IPS-NIHi11 (cell line): ENCODE measurements around the gene C16orf92.
"Not testable (repeated sequence)": the region's sequence is repeated elsewhere in the genome, so short reads cannot be mapped to it uniquely, and the experiment has no call there.

Experiments
- DNase-seq: peaks from one replicate; pipeline ENCODE4 v3.0.0; 2012; ENCODE audit warnings: mixed read lengths, low spot score

C16orf92 gene

DNA sequence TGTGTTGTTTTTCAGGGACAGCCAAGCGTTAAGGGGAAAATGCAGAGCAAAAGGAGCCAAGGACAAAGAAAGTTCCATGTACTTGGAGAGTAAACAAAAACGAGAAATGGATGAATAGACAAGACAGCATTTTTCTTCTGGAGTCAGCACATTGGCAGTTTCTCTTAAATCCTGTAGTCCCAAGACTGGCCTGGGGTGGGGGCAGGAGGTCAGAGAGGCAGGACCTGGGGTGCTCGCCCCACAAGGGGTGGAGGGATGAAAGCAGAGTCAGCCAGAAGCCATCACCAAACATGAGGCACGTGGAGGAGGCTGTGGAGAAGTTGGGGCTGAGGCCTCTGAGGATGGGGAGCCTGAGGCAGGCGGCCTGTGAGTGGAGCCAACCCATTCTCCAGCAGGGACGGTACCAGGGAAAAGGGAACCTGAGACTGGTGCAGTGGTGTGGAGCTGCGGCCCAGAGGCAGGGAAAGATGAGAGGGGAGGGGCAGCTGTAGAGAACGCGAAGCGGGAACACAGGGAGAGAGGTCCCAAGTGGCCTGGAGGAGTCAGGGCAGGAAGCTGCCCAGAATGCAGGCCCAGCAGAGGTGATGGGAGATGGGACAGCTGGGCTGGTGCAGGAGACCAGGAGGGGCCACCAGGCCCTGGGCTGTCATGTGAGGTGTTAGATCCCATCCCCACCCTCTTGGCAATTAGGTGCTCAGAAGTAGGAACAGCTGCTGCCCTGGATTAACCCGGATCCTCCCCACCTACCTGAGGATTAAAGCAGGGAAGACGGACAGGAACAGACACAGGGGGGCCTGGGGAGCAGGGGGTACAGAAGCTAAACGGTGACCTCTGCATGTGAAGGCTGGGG, 4.8 kb downstream of the C16orf92 start:
- no peak for DNase-seq

GRCh38 chr16:30028438-30029076, 5.6 kb downstream of the C16orf92 start:
- DNase-seq: peak; percentile 72

GRCh38 chr16:30030011-30030685, 7.2 kb downstream of the C16orf92 start:
- no peak for DNase-seq

GRCh38 chr16:30030841-30031413, 7.9 kb downstream of the C16orf92 start, which contains the start of gene TLCD3B:
Gene TLCD3B, minus strand, starts transcription at chr16:30031271. Its CDS starts 744 bp downstream, at chr16:30030527.
- DNase-seq: peak; percentile 57

GRCh38 chr16:30031477-30031918, 8.5 kb downstream of the C16orf92 start:
- no peak for DNase-seq

- DNase-seq: peak; percentile 74
Observed at GRCh38 chr16:30032083-30032819, 9.3 kb downstream of the C16orf92 start.

DNA sequence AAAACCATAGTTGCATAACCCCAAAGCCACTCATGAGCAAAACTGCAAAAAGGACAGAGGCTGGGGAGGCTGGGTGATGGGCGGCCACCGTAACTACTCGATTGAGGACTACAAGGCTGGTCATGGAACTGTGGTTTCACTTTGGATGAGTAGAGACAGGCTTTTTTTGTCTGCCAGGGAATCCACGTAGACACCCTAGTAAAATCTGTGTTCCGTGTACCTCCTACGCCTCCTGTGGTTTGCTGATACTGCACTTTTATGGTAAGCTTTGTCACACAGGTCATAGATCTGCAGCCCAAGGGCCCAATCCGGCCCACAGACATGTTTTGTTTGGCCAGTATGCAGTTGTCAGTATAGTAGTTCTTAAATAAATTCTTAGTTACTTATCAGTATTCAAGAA, 10.3 kb downstream of the C16orf92 start:
- DNase-seq: no peak

DNA sequence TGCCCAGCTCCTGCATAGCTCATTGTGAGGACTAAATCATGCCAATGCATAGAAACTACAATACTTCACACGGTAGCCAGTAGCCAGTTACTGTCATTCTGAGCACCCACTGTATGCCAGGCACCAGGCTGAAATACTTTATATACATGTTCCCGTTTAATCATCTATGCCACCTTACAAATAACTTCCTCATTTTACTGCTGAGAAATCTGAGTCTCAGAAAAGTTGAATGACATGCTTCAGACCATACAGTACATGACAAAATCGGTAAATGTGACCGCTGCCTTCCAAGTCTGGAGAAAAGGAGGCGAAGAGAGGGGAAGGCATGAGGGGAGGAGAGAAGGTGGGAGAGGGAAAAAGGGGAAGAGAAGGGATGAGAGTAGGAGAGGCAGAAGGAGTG, 17.2 kb downstream of the C16orf92 start:
- DNase-seq: no peak

GRCh38 chr16:30040690-30041089, 17.7 kb downstream of the C16orf92 start:
- DNase-seq: not testable (repeated sequence)

GRCh38 chr16:30041841-30042240, 18.8 kb downstream of the C16orf92 start:
- DNase-seq: no peak

- no peak for DNase-seq
Observed at GRCh38 chr16:30046178-30046577, 23.2 kb downstream of the C16orf92 start.

DNA sequence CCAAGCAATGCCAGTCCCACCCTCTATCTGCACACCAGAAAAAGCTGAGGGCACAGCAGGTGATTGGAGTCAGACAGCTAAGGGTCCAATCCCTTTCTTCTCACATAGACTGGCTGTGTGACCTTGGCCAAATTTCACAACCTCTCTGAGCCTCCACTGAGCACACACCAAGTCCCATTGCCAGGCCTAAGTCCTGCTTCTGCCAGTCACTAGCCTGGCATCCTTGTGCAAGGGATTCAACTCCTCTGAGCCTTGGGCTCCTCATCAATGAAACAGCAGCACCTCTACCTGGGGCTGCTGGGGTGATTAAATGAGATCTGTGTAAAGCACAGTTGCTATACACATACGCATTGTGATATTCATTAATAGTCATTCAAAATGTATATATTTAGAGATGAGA, 23.6 kb downstream of the C16orf92 start:
- no peak for DNase-seq

GRCh38 chr16:30049871-30050270, 26.9 kb downstream of the C16orf92 start:
- no peak for DNase-seq

- DNase-seq: no peak
Observed at GRCh38 chr16:30051518-30051917, 28.5 kb downstream of the C16orf92 start.

- DNase-seq: peak; percentile 98
Observed at GRCh38 chr16:30052671-30053372, 29.8 kb downstream of the C16orf92 start.

DNA sequence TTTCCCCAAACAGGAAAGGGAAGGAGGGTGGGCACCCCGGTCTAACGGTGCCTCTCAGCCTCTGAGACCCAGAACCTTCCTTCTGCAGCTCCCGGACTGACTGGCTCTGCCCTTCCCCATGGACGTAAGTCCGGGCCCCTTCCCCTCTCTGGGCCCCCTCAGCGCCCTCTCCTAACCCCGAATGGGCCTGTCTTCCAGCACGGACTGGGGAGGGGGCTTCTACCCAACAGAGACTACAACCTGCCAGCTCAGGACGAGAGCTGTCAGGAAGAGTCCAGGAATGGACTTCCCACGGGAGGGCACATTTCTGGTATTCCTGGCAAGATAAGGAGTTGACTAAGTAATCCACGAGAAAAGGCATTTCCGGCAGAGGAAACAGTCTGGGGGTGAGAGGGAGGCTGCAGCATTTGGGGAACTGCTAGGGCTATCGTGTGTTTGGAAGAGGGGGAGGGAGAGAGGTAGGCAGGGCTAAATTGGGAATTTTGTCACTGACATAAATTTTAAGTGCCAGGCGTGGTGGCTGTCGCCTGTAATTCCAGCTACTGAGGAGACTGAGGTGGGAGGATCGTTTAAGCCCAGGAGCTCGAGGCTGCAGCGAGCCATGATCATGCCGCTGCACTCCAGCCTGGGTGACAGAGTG, 30.5 kb downstream of the C16orf92 start:
- peak; percentile 46 for DNase-seq

DNA sequence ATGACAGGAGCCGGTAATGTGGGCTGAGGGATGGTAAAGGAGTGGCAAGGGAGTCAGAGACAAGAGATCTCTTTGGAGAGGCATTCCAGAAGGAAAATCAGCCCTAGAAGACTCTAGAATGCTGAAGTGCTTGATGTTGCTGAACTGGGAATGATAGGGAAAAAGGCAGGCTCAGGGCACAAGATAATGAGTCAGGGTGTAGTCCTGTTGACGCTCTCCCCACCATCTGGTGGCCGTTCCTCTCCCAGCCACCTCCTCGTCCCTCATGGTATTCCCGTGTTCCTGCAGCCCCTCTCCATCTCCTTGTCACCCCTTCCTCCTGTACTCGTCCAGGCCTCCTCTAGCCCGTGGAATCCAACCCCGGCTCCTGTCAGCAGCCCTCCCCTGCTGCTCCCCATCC, 31.5 kb downstream of the C16orf92 start:
- DNase-seq: no peak

GRCh38 chr16:30054959-30055553, 32.1 kb downstream of the C16orf92 start:
- peak; percentile 90 for DNase-seq

DNA sequence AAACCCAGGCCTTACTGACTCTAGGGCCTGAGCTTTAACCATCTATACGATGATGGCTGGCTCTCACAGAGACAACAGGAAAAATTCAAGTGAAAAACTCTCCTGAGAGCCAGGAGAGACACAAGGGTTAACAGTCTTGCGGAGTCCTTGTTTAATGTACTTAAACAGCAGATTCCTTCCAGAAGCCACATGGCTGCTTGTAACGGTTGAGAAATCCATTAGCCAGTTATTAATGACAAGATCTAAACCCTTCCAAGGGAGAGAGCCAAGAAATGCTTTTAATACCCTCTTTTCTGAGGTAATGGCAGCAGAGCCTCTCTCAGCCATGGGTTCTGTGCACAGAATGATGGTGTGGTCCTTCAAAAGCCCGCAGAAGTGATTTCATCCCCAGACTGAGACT, 37.3 kb downstream of the C16orf92 start:
- DNase-seq: no peak
